Breast epithelium (tissue), 4 donors: ENCODE data around the gene SLC22A23. TPM values are rescaled to one million over a fixed set of nuclear protein-coding genes. Genes with fewer than 3 reads are reported as not detected.
"Not testable (repeated sequence)": the region's sequence is repeated elsewhere in the genome, so short reads cannot be mapped to it uniquely, and the experiment has no call there.

Source experiments
- DNase-seq, 2 donors: peaks; one replicate each; pipeline ENCODE4 v3.0.0-alpha.2; 2019; ENCODE audit warnings: low spot score in 2 of 2
- H3K27ac ChIP-seq, 2 donors: fragments of 200-600 bp; sonication (generic) in 1 of 2; one replicate each; pipeline ENCODE4 v1.5.1; 2016 to 2019; ENCODE audit warnings: mild to moderate bottlenecking in 1 of 2
- H3K27me3 ChIP-seq, 2 donors: fragments of 200-600 bp; sonication (generic) in 1 of 2; one replicate each; pipeline versions ENCODE4 v1.5.1 to v1.6.0; 2017 to 2019; ENCODE audit warnings: control low read depth in 1 of 2, mild to moderate bottlenecking in 1 of 2
- H3K36me3 ChIP-seq: fragments of 200-600 bp; one replicate; pipeline ENCODE4 v1.5.1; 2019
- H3K4me1 ChIP-seq, 2 donors: fragments of 200-600 bp; sonication (generic); one replicate each; pipeline ENCODE4 v1.5.1; 2016 to 2019; ENCODE audit warnings: control low read depth in 1 of 2
- H3K4me3 ChIP-seq, 3 donors: fragments of 200-600 bp; sonication (generic); 1 replicate in 2 of 3; 2 replicates in 1 of 3; pipeline ENCODE4 v1.5.1; 2016 to 2019; ENCODE audit warnings: mild to moderate bottlenecking in 3 of 3, moderate library complexity in 2 of 3
- H3K9me3 ChIP-seq, 2 donors: fragments of 200-600 bp; sonication (generic) in 1 of 2; one replicate each; pipeline ENCODE4 v1.5.1; 2016 to 2019; ENCODE audit warnings: control low read depth in 1 of 2
- CTCF ChIP-seq, 3 donors: fragments of 450-650 bp; IDR thresholded peaks; one replicate each; pipeline ENCODE4 v1.5.1; 2016 to 2017; ENCODE audit warnings: antibody characterized with exemption in 3 of 3, mild to moderate bottlenecking in 3 of 3, moderate library complexity in 3 of 3
- POLR2A ChIP-seq: fragments of 450-650 bp; IDR thresholded peaks from one replicate; pipeline ENCODE4 v1.6.1; 2016; ENCODE audit warnings: antibody characterized with exemption, mild to moderate bottlenecking, moderate library complexity
- POLR2AphosphoS5 ChIP-seq, 3 donors: sonication (generic); formaldehyde crosslinking; IDR thresholded peaks; one replicate each; pipeline ENCODE4 v1.6.1; 2017; ENCODE audit warnings: antibody characterized with exemption in 3 of 3
- intact Hi-C: fragments of 100-400 bp; cut with DNase I; formaldehyde crosslinking; loops from one replicate; pipeline ENCODE4 v1.15.1; 2023; ENCODE audit warnings: low total_unique reads
- total RNA-seq, 3 donors: library from RNA; depleted of rRNA; stranded (reverse); fragments of >200 nt; gene quantifications; one replicate each; pipeline ENCODE4 v1.1.0, GENCODE V29; 2016

SLC22A23 gene
- total RNA-seq, 3 donors from 2014 or later = 10.9 to 26.3 (median 22.9) TPM

- TF ChIP-seq CTCF (IDR thresholded peaks at IDR 0.05) (no peak), POLR2A (no peak), POLR2AphosphoS5 (IDR thresholded peaks at IDR 0.05) (no peak)
- peak overlapping the region; percentile 14 to 29 for H3K27ac ChIP-seq
- intact Hi-C loops = loop anchor here (10.0 kb wide), 1 partner anchor 248 kb away; the partner anchor contains the start of gene NQO2
- no peak overlapping the region for H3K4me3 ChIP-seq
- no peaks in the 10 kb centered on the region for H3K27me3 ChIP-seq
- H3K36me3 ChIP-seq = no peaks in the 10 kb centered on the region
- no peaks in the 10 kb centered on the region for H3K4me1 ChIP-seq
- no peaks in the 10 kb centered on the region for H3K9me3 ChIP-seq
- DNase-seq = no peak
Measured at GRCh38 chr6:3242768-3243167, 214.1 kb downstream of the SLC22A23 start.

- H3K4me3 ChIP-seq, H3K36me3 ChIP-seq, H3K27ac ChIP-seq, DNase-seq, H3K9me3 ChIP-seq, H3K4me1 ChIP-seq, H3K27me3 ChIP-seq: not testable (repeated sequence)
- intact Hi-C loops = loop anchor here (10.0 kb wide), 1 partner anchor 247 kb away; the partner anchor contains the start of gene NQO2
Measured at GRCh38 chr6:3241745-3242144, 215.1 kb downstream of the SLC22A23 start.

- Histone ChIP-seq H3K27ac (no peak overlapping the region), H3K4me1 (no peaks in the 10 kb centered on the region), H3K4me3 (no peak overlapping the region), H3K36me3 (no peaks in the 10 kb centered on the region), H3K9me3 (no peaks in the 10 kb centered on the region), H3K27me3 (no peaks in the 10 kb centered on the region)
- intact Hi-C loops = loop anchor here (10.0 kb wide), 1 partner anchor 246 kb away; the partner anchor contains the start of gene NQO2
- no peak for DNase-seq
- no peak for TF ChIP-seq POLR2A
Measured at GRCh38 chr6:3240595-3240994, 216.3 kb downstream of the SLC22A23 start.

- Histone ChIP-seq H3K27me3 (peaks cover 0 to 2% of the 10 kb centered on the region in 2 donors), H3K27ac (no peak overlapping the region), H3K4me1 (no peaks in the 10 kb centered on the region), H3K4me3 (no peak overlapping the region), H3K36me3 (no peaks in the 10 kb centered on the region), H3K9me3 (no peaks in the 10 kb centered on the region)
- intact Hi-C loops = no loop called here
- no peak for DNase-seq
- TF ChIP-seq POLR2AphosphoS5 (IDR thresholded peaks at IDR 0.05) = no peak
- TF ChIP-seq POLR2A = no peak
Measured at GRCh38 chr6:3239110-3239830, 217.6 kb downstream of the SLC22A23 start.

- Histone ChIP-seq H3K9me3 (no peaks in the 10 kb centered on the region), H3K27me3 (peaks cover 0 to 7% of the 10 kb centered on the region in 2 donors), H3K27ac (no peak overlapping the region), H3K4me3 (no peak overlapping the region), H3K4me1 (no peaks in the 10 kb centered on the region), H3K36me3 (no peaks in the 10 kb centered on the region)
- intact Hi-C loops = no loop called here
- TF ChIP-seq CTCF (IDR thresholded peaks at IDR 0.05) (no peak), POLR2A (no peak), POLR2AphosphoS5 (IDR thresholded peaks at IDR 0.05) (no peak)
- DNase-seq = no peak
Measured at GRCh38 chr6:3237761-3238662, 218.8 kb downstream of the SLC22A23 start.

- TF ChIP-seq POLR2A (no peak), CTCF (IDR thresholded peaks at IDR 0.05) (no peak), POLR2AphosphoS5 (IDR thresholded peaks at IDR 0.05) (no peak)
- Histone ChIP-seq H3K27ac (no peak overlapping the region), H3K9me3 (no peaks in the 10 kb centered on the region), H3K27me3 (peaks cover 0 to 7% of the 10 kb centered on the region in 2 donors), H3K4me3 (no peak overlapping the region), H3K4me1 (no peaks in the 10 kb centered on the region), H3K36me3 (no peaks in the 10 kb centered on the region)
- intact Hi-C loops = no loop called here
- DNase-seq = no peak
Measured at GRCh38 chr6:3236005-3236404, 220.8 kb downstream of the SLC22A23 start.
